Retina (tissue), 1 donor: ENCODE results near the gene LRSAM1.

Source experiments
- DNase-seq: peaks from one replicate; pipeline ENCODE4 v3.0.0-alpha.2; 2016

Gene LRSAM1

DNA sequence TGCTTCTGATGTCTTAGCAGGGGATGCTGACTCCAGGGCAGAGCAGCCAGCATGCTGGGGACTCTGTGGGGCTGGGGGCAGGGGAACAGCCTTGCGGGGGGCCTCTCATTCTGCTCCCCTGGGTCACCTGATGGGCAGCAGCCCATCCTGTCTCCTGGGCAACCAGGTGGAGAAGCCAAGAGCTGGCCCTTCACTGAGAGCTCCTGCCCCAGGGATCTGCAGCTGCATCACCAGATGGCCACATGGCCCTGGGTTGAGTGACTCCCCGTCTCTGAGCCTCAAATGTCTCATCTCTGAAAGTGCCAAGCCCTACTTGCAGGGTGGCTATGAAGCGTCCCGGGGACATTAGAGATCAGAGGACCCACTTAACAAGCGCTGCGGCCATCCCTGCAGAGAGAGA, 49.1 kb downstream of the LRSAM1 start:
- no peak for DNase-seq

DNA sequence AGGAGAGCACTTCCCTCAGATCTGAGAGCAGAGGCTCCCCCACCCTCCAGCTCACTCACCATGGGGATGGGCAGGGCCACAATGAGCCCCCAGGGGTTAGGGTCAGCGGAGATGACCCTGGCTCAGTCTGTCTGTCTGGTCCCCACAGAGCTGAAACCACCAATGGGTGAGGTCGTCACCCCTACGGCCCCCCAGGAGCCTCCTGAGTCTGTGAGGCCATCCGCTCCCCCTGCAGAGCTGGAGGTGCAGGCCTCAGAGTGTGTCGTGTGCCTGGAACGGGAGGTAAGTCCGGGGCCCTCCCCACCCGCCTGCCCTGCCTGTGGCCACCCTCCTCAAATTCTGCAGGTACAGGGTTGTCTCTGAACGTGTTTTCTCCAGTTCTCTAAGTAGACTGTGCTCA, 49.6 kb downstream of the LRSAM1 start:
- no peak for DNase-seq

DNA sequence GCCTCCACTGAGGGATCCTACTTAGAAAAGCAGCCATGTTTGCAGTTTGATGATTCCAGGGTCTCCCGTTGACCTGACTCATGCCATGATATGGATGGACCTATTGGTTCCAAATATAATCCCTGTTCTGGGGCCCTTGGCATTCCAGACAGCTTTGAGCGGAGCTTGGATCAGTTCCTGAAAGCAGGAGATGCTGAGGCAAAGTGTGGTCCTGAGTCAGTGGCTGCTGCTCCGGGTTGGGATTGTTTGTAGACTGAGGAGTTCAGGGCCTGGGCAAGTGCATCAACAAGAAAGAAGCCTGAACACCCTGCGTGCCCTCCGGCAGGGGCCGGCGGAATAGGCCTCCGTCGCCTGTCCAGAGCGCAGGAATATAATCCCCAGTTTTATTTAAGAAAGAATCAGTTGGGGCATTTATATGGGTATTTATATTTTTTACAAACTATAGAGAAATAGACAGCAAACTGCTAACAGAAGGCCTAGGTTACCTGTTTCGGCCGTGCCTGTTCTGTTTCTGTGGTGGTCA, 50.6 kb downstream of the LRSAM1 start:
- no peak for DNase-seq

DNA sequence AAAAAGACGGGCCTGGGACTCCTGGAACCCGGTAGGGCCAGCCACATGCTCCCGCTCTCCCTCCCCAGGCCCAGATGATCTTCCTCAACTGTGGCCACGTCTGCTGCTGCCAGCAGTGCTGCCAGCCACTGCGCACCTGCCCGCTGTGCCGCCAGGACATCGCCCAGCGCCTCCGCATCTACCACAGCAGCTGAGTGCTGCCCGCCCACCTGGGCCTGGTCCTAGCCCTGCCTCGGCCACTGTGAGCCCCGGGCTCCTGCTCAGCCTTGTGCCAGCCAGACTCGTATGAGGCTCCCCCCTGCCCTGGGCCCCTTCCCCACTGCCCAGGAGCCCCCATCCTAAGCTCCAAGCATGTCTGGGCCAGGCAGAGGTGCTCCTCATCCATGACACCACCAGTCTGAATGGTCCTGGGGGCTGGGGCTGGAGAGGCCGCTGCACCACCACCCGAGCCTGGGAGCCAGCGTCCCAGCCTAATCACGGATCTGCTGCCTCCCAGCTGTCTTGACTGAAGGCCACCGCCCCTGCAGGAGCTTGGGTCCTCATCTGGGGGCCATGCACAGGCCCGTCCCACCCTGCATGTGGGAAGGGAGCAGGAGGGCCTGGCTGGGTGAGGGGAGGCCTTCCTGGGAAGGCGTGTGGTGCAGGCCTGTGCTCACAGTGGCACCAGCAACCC, 51.5 kb downstream of the LRSAM1 start:
- no peak for DNase-seq

DNA sequence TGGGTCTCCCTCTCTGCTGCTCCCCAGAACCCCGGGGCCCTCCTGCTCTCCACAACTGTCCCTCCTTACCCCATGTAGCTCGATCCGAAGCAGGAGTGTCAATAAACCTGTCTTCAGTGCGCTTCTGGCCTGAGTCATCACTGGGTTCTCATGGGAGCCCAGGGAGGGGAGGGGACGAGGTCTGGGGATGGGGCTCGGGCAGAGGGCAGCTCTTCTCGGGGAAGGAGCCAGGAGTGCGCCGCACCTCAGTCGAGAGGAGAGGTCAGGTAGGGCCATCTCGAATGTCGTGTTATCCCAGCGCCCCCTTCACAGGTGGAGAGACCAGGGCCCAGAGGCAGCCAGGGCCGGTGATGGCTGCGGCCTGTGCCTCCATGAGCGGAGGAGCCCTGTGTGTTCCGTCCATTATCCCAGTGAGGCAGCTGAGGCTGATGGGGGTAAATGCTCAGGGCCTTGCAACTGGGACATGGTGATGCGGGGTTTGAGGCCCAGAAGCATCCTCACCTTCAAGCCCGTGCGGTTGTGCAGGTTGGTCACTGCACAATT, 52.1 kb downstream of the LRSAM1 start:
- DNase-seq, result no peak

DNA sequence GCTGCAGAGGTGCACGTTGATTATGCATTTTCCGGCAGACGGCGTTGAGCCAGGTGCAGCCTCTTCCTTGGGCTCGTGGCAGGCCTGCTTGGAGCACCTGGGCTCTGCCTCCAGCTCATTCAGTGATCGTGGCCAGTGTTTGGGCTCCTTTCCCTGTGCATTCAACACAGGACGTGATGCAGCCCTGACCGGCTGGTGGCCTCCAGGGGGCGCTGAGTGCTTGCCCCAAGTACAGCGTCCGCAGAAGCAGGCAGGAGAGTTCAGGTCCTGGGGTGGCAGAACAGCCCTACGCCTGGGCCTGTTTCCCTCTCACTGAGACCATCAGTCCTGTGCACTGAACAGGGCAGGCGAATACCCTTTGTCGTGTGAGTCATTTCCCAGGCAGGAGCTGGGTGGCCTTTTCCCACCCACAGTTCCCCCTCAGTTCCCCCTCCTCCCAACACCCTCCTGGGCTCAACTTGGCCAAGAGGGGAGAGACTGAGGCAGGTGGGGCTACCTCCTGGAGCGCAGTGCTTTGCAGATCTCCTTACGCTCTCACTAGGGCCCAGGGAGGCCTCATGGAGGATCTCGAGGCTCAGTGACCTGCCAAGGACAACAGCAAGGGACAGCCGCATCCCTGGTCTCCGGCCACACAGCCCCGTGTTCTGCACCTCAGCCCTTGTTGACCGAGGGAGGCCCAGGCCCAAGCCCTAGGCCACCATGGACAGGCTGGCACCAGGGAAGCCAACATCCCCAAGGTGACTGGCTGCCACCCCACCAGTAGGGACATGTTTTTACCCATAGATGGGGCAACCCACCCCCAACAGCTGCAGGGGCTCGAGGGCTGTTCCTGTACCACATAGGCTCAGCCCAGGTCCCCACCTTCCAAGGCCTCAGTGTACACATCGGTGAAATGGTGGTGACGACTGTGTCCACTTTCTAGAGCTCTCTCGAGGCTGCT, 52.9 kb downstream of the LRSAM1 start:
- peak; percentile 77 for DNase-seq

DNA sequence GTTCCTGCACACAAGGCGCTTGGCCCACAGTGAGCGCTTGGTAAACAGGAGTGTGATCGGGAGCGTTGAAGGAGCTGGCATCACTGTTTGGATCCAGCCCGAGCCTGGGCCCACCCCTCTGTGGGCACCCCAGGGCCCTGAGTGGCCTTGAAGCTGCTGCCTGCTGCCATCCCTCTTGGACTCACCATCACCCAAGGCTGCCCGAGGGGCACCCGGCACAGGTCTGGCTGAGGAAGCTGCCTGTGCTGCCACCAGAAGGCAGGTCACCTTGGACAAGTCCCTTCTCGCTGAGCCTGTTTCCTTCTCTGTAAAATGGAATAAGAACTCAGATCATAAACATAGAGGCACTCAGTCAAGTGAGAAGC, 53.6 kb downstream of the LRSAM1 start:
- DNase-seq, result no peak

DNA sequence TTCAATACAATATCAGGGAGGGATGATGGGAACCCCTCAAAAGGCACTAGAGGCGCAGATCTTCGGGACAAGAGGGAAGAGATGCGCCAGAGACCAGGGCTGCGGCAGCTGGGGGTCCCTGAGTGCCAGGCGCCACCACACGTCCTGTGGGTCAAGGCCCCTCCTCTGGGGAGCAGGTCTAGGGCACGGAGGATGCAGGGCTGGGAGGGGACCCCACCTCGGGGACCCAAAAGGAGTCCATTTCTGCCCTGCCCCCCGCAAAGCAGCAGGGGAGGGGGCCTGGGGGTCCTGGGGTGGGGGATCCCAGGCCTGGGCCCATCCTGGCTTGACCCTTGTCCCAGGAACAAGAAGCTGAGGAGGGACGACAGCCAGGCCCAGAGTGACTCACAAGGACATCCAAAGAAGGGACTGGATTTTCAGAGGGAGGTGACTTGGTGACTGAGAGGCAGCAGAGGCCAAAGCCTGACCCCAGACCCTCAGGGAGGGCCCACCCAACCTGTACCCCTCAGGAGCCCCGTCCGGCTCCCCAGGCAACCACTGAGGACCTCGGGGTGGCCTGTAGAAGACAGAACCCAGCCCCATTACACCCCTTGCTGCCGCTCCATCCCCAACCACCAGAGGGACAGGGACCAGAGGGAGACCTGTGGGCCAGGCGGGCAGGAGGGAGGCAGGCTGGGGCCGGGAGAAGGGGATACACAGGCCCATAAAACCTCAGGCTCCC, 54.2 kb downstream of the LRSAM1 start:
- no peak for DNase-seq

DNA sequence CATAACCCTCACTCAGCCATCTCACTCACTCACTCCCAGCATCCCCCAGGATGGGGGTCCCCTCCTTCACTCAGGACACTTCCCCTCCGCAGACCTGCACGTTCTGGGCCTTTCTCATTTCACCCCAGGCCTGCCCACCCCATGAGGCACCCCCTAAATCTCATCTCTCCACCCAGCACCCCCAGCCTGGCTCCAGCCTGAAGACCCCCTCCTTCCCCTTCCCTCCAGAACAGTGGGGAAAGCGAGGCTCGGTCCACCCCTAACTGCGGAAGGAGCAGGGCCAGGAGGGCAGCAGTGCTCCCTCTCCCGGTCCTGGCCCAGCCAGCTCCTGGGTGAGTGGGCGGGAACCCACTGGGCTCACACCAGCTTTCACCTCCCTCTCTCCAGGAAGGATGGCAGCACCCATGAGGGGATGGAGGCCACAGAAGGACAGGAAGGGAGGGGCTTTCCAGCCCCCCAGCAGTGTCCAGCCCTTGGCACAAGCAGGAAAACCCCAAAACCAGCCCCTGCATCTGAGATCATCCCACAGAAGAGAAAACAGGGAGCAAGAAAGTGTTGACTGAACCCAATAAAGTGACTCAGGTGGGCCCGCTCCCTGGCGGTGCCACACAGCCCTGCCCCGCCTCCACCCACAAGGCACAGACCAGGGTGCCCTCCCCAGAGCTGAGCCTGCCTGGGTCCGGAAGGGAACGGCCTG, 55.0 kb downstream of the LRSAM1 start:
- no peak for DNase-seq

DNA sequence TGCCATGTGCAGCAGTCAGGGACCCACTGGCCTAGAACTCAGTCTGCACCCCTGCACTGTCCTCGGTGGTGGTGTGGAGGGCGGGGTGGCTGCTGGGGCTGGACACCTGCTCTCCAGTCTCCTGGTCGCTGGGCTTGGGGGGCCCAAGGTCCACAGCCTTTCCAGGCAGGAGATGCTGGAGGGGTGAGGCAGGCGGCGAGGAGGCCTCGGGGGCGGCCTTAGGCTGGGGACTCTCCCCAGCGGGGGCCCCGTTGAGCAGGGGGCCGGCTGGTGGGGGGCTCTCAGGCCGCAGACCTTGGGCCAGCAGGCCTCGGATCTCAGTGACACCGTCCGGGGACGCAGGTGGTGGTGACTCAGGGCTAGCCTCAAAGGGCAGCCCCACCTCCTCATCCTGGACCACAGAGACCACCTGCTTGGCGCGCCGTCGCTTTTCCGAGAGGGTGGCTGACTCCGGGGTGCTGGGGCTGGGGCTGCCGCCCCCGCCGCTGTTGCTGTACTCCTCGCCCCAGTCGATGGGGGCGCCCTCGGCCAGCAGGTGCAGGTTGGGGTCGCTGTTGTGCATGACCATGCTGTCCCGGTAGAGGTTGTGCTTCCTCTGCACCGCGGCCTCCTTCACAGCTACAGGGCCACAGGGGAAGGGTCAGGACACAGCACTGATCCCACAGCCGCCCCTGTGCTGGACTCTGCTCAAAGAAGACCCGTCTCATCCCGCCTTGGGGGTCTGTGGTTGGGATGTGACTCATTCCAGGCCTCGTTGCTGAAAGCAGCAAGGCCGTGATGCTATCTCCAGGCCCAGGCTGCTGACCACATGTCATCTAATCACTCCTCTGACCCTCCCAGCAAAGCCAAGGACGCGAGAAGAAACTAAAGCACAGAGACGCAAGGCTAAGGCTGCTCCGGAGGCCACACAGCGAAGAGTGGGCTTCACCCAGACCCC, 55.8 kb downstream of the LRSAM1 start:
- no peak for DNase-seq

DNA sequence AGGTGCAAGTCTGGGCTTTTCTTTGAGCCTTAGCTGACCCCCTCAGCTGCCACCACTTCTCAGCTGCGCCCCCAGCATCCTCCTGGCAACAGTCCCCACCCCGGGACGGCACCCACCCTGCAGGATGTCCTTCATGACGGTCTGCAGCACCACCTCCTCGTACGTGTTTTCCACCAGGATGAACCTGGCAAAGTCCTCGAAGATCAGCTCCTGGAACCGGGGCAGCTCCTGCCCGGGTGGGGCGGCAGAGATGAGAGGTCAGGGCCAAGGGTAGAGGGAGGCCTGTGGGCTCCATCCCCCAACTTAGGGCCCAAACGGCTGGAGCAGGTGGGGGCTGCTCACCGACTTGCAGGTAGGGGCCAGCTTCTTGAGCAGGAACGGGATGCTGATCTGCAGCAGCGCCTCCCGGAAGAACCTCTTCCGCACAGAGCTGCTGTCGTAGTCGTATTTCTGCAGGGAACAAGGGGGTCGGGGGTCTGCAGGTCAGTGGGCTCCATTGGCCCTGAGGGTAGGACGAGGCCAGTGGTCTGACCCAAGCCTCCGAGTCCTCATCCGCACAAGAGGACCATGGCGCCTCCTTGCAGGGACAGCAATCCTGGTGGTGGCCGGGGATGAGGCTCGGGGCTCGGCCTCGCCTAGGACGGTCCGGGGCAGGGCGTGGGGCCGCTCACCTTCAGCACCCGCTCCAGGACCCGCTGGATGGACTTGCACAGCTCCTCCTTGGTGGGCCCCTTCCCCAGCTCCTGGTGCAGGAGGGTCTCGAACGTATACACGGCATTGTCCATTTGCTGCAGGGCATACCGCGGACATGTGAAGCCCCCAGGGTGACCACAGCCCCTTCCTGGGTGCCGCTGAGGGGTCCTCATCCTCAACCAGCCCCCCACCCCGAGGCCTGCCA, 56.7 kb downstream of the LRSAM1 start:
- DNase-seq, result no peak

DNA sequence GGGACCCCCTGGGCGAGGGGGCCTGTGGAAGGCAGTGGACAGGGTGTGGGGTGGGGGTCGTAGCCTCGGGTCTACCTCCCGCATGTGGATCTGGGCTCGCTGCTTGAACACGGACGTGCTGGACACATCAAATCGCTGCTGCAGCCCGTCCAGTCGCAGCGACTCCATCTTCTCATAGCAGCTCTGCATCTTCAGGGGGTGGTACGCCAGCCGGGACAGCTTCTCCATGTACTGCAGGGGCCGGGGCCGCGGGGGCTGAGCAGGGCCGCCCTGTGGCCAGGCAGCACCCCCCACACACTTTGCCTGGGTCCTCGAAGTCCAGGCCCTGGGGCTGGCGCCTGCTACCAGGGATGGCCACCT, 57.6 kb downstream of the LRSAM1 start:
- DNase-seq, result no peak

DNA sequence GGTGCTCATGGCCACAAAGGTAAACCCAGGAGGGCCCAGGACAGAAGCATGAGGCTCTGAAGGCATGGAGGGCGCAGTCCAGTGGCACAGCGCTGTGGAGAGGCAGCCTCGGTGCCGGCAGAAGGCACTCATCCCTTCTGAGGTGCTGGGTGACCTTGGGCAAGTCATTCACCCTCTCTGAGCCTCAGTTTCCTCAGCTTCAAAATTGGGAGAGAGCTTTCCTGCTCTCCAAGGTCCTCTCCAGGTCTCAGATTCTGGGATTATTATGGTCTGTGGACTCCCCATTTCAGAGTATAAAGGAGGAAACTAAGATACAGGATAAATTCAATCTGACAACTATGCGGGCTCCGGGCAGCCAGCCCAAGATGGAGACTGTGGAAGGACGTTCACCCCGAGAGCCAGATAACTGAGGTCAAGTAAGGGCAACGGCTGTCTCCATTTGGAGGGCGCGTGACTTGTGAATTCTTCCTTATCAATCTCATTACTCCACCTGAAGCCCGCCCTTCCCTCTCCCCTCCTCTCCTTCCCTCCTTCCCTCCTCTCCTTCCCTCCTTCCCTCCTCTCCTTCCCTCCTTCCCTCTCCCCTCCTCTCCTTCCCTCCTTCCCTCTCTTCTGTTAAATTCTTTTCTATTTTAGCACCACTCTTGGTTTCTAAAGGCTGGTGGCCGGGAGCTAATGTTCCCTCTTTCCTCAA, 58.1 kb downstream of the LRSAM1 start:
- DNase-seq, result no peak

DNA sequence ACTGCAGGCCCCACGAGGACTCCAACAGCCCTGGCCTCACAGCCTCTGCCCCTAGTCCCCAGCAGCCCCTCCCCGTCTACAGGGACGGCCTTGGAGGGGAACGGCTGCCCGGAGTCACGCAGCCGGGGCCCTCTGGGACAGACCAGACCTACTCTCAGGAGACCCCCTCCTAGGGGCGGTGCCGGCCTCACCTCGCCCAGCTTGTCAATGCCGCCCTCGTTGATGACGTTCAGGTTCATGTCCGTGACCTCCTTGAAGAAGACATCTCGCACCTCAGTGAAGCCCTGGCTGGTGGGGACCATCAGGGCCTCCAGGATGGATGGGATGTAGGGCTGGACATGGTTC, 58.6 kb downstream of the LRSAM1 start:
- DNase-seq, result no peak

DNA sequence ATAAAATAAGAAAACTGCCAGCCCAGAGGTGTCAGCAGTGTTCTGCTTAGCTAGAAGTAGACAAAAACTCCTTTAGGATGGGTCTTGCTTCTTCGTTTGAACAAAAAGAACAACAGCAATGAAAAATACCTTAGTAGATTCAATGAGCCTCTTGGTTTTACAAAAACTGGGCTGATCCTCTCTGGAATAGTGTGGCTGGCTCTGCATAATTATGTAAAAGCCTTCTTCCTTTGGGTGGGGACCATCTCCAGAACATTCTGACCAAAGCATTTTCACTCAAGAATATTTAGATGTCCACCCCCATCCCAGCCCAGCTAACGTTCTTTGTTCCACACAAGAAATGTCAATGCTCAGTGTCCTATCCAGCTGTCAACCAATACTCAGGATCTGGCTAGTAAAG, 63.2 kb downstream of the LRSAM1 start:
- no peak for DNase-seq

DNA sequence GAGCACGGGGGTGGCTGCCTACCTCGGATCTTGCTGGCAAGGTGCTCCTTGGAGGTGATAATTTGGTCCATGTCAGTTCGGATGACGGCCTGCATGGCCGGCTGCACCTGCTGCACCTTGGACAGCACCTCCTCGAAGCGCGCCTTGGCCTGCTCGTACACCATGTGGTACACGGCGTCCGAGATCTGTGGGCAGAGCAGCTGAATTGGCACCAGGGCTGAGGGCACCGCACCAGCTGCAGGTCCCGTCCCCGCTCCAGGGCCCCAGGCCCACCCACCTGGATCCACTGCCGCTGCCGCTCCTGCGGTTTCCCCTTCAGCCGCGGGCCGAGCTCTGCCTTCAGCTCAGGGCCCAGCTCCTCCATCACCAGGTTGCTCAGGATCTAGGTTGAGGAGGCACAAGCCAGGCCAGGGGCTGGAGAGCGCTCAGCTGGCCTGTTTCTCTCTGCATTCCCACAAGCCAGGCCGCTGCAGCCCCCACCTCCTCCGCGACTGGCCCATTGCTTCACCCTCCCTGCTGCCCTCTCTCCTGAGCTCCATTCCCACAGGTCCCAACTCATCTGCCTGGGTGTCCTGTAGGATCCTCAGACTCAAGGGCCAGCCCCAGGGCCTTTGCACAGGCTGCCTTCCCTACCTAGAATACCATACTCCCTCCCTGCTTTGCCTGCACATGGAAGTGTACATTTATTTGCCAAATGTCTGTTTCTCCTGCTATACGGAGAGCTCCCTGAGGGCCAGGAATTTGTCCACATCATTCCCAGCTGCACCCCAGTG, 65.7 kb downstream of the LRSAM1 start:
- DNase-seq, result no peak

DNA sequence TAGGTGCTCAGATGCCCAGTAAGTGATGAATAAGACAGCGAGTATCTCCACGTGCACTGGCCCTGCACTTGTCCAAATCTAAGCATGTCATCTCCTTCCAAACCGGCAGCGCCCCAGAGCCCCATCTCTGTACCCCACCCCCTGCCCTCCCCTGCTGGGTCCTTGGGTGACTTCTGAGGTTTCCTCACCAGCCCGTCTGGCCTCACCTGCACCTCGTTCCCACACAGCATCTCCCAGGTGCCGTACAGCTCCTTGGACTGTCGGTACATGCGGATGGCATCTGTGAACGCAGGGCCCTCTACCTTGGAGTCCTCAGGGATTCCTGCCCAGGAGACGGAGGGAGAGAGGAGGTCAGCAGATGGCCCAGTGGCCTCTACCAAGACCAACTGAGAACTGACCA, 66.3 kb downstream of the LRSAM1 start:
- no peak for DNase-seq

DNA sequence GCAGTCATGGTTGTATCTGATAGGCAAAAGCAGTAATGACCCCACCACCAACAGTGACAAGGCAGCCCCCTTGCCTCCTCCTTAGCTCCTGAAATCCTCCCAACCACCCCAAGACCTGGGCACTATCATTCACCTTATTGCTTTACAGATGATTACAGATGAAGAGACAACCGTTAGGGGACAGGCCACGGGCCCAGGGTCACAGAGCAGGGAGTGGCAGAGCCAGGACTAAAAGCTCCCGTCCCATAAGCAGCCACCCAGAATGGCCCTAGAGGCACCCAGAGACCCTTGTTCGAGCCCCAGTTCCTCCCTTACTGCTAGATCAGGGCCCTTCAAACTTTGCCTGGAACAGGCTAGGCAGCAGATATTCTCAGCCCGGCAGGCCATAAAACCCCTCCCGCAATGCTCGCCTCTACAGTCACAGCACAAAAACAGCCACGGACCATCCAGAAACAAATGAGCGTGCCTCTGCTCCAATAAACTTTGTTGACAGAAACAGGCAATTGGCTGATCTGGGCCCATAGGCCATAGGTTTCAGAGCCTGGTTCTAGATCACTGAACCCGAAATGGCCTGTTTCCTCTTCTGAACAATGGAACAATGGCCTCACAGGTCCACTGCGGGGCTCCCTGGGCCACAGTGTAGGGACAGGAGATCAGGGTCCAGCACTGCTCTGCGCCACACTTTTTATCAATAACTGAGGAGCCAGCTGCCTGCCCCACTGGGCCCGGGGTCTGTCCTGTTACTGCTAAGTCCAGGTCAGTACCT, 67.0 kb downstream of the LRSAM1 start:
- DNase-seq, result no peak
